Esophagus (tissue), 2 donors: ENCODE data around the gene MMP23B. TPM values are rescaled to one million over a fixed set of nuclear protein-coding genes. Genes with fewer than 3 reads are reported as not detected.

Source experiments
- H3K27ac ChIP-seq, 2 donors: one replicate each; pipeline ENCODE4 v1.5.1; 2013; ENCODE audit warnings: low read depth in 2 of 2, mild to moderate bottlenecking in 2 of 2, inconsistent platforms in 1 of 2, low read length in 1 of 2, moderate library complexity in 1 of 2
- H3K27me3 ChIP-seq, 2 donors: one replicate each; pipeline ENCODE4 v1.6.1; 2013; ENCODE audit warnings: low read length in 2 of 2, control low read depth in 1 of 2, mild to moderate bottlenecking in 1 of 2; ENCODE audit not compliant: insufficient read depth in 2 of 2, control insufficient read depth in 1 of 2
- H3K36me3 ChIP-seq, 2 donors: one replicate each; pipeline ENCODE4 v1.6.1; 2013; ENCODE audit warnings: low read length in 1 of 2; ENCODE audit not compliant: control insufficient read depth in 2 of 2, insufficient read depth in 2 of 2
- H3K4me1 ChIP-seq, 2 donors: one replicate each; pipeline ENCODE4 v1.6.1; 2013; ENCODE audit warnings: low read length in 1 of 2; ENCODE audit not compliant: control insufficient read depth in 2 of 2, insufficient read depth in 2 of 2
- H3K4me3 ChIP-seq, 2 donors: one replicate each; pipeline ENCODE4 v1.5.1; 2013; ENCODE audit warnings: low read length in 2 of 2, mild to moderate bottlenecking in 2 of 2, low read depth in 1 of 2, moderate library complexity in 1 of 2
- H3K9me3 ChIP-seq, 2 donors: one replicate each; pipeline ENCODE4 v1.6.1; 2013; ENCODE audit warnings: mild to moderate bottlenecking in 2 of 2, low read depth in 1 of 2, low read length in 1 of 2, moderate library complexity in 1 of 2; ENCODE audit not compliant: control insufficient read depth in 2 of 2, insufficient read depth in 1 of 2
- WGBS, 2 donors: extraction: QIAGEN DNeasy Blood & Tissue Kit; methylation state at CpG; one replicate each; pipeline ENCODE4 v1.1.7; 2013; 5-methylcytosine and 5-hydroxymethylcytosine counted together
- polyA plus RNA-seq, 2 donors: library from polyadenylated mRNA; stranded (reverse); fragments of 200-250 nt; gene quantifications; one replicate each; pipeline ENCODE4 v1.2.3, GENCODE V29; 2013
- donor health status: healthy with polysubstance abuse.
- donor health status: Bipolar disorder and iron deficiency.

Gene MMP23B
- polyA plus RNA-seq, 2 donors = 0.91 to 2.7 TPM

GRCh38 chr1:1624443-1625403 lies 7.2 kb upstream of the MMP23B start:
- H3K36me3 ChIP-seq = peaks cover 0 to 29% of the 10 kb centered on the region in 2 donors
- peaks cover 0 to 32% of the 10 kb centered on the region in 2 donors for H3K4me1 ChIP-seq
- H3K27me3 ChIP-seq = no peaks in the 10 kb centered on the region
- no peaks in the 10 kb centered on the region for H3K9me3 ChIP-seq
- no peak overlapping the region for H3K4me3 ChIP-seq
- no peak overlapping the region for H3K27ac ChIP-seq
- WGBS, 2 donors = 82 to 86% methylated on average over 38 of the region's 38 CpGs

GRCh38 chr1:1625404-1625775 lies 6.6 kb upstream of the MMP23B start:
- Histone ChIP-seq H3K27me3 (no peaks in the 10 kb centered on the region), H3K36me3 (peaks cover 0 to 29% of the 10 kb centered on the region in 2 donors), H3K4me1 (peaks cover 0 to 35% of the 10 kb centered on the region in 2 donors), H3K27ac (no peak overlapping the region), H3K9me3 (no peaks in the 10 kb centered on the region), H3K4me3 (no peak overlapping the region)
- WGBS, 2 donors = 89 to 90% methylated on average over 25 to 28 of the region's 28 CpGs

GRCh38 chr1:1625824-1626206 lies 6.2 kb upstream of the MMP23B start:
- 88 to 93% methylated on average over 8 of the region's 8 CpGs for WGBS, 2 donors
- H3K27ac ChIP-seq = no peak overlapping the region
- H3K4me3 ChIP-seq = no peak overlapping the region
- no peaks in the 10 kb centered on the region for H3K9me3 ChIP-seq
- peaks cover 0 to 29% of the 10 kb centered on the region in 2 donors for H3K36me3 ChIP-seq
- H3K4me1 ChIP-seq = peaks cover 0 to 36% of the 10 kb centered on the region in 2 donors
- peaks cover 0 to 2% of the 10 kb centered on the region in 2 donors for H3K27me3 ChIP-seq

- Histone ChIP-seq H3K4me3 (peak overlapping the region in 1 of 2 donors; percentile 15), H3K4me1 (peaks cover 0 to 36% of the 10 kb centered on the region in 2 donors), H3K27ac (peak overlapping the region; percentile 72 to 78), H3K27me3 (peaks cover 0 to 3% of the 10 kb centered on the region in 2 donors), H3K9me3 (no peaks in the 10 kb centered on the region), H3K36me3 (peaks cover 0 to 29% of the 10 kb centered on the region in 2 donors)
- WGBS, 2 donors = 88 to 91% methylated on average over 48 of the region's 48 CpGs
These were observed 5.5 kb upstream of the MMP23B start for GRCh38 chr1:1626207-1627141.

- peak overlapping the region; percentile 81 to 85 for H3K27ac ChIP-seq
- H3K4me3 ChIP-seq = peak overlapping the region; percentile 0 to 49
- peaks cover 0 to 29% of the 10 kb centered on the region in 2 donors for H3K36me3 ChIP-seq
- peaks cover 0 to 9% of the 10 kb centered on the region in 2 donors for H3K27me3 ChIP-seq
- WGBS, 2 donors = 48 to 65% methylated on average over 19 to 37 of the region's 37 CpGs
- no peaks in the 10 kb centered on the region for H3K9me3 ChIP-seq
- peaks cover 0 to 36% of the 10 kb centered on the region in 2 donors for H3K4me1 ChIP-seq
These were observed 4.6 kb upstream of the MMP23B start for GRCh38 chr1:1627261-1627828.

- Histone ChIP-seq H3K4me3 (peak overlapping the region; percentile 15 to 49), H3K27ac (peak overlapping the region; percentile 81 to 85), H3K4me1 (peaks cover 0 to 36% of the 10 kb centered on the region in 2 donors), H3K36me3 (peaks cover 0 to 29% of the 10 kb centered on the region in 2 donors), H3K9me3 (no peaks in the 10 kb centered on the region), H3K27me3 (peaks cover 0 to 9% of the 10 kb centered on the region in 2 donors)
- 70 to 76% methylated on average over 46 to 53 of the region's 53 CpGs for WGBS, 2 donors
These were observed 3.9 kb upstream of the MMP23B start for GRCh38 chr1:1627829-1628753.

- Histone ChIP-seq H3K36me3 (peaks cover 0 to 22% of the 10 kb centered on the region in 2 donors), H3K27me3 (peaks cover 0 to 9% of the 10 kb centered on the region in 2 donors), H3K4me1 (peaks cover 0 to 36% of the 10 kb centered on the region in 2 donors), H3K27ac (peak overlapping the region; percentile 81 to 85), H3K9me3 (no peaks in the 10 kb centered on the region), H3K4me3 (peak overlapping the region; percentile 16 to 49)
- 32 to 46% methylated on average over 47 to 53 of the region's 53 CpGs for WGBS, 2 donors
These were observed 3.1 kb upstream of the MMP23B start for GRCh38 chr1:1628754-1629429.
